Measurements from ENCODE around the gene TIGD3. TPM values are rescaled to one million over a fixed set of nuclear protein-coding genes. Genes with fewer than 3 reads are reported as not detected.

TIGD3 gene
- total and polyA plus RNA-seq, 2 donors (not counting 1 experiment from before 2014, with no cell fraction given): 0.17 TPM; not detected in 1

DNA sequence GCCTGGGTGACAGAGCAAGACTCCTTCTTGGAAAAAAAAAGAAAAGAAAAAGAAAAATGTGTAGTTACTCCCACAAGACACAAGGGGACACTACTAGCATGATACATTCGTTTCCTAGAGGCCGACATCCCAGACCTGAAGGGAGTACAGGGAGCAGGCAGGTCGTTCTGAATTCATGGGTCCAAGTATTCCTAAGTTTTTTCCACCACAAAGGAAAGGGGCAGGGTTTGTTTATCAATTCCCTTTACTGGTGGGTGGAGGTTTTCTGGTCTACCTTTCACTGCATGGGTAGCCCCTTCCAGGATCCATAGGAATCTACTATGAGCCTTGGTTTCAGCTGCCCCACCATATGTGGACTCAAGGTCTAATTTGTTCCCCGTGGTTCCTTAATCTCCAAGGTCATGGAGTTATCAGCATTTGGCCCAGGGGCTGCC lies 11.8 kb downstream of the TIGD3 start:
- Histone ChIP-seq H3K36me3 (ENCODE audit: control insufficient read depth, insufficient read depth, low read length) (no peaks in the 10 kb centered on the region), H3K9me3 (ENCODE audit: control insufficient read depth, insufficient read depth, low read depth, low read length) (no peaks in the 10 kb centered on the region), H3K9ac (ENCODE audit: insufficient read depth, low read length) (no peak overlapping the region), H3K27me3 (ENCODE audit: control insufficient read depth, insufficient read depth, low read length) (no peaks in the 10 kb centered on the region), H3K4me3 (replicated peaks in 1 of 4; ENCODE audit: control extremely low read depth in 1 of 4, insufficient read depth in 1 of 4, low read depth in 3 of 4, low read length in 4 of 4) (no peak overlapping the region), H4K20me1 (ENCODE audit: control insufficient read depth, extremely low read depth, insufficient read depth, low read length) (no peaks in the 10 kb centered on the region), H3K4me2 (ENCODE audit: extremely low read depth, insufficient read depth, low read length) (no peak overlapping the region), H3K4me1 (ENCODE audit: control insufficient read depth, extremely low read depth, insufficient read depth, low read length) (no peaks in the 10 kb centered on the region), H3K27ac (ENCODE audit: insufficient read depth, low read length) (no peak overlapping the region), H3K79me2 (ENCODE audit: control insufficient read depth, insufficient read depth, low read length) (no peaks in the 10 kb centered on the region), H2AFZ (ENCODE audit: low read length) (no peak overlapping the region)
- TF ChIP-seq, protein P1, sequence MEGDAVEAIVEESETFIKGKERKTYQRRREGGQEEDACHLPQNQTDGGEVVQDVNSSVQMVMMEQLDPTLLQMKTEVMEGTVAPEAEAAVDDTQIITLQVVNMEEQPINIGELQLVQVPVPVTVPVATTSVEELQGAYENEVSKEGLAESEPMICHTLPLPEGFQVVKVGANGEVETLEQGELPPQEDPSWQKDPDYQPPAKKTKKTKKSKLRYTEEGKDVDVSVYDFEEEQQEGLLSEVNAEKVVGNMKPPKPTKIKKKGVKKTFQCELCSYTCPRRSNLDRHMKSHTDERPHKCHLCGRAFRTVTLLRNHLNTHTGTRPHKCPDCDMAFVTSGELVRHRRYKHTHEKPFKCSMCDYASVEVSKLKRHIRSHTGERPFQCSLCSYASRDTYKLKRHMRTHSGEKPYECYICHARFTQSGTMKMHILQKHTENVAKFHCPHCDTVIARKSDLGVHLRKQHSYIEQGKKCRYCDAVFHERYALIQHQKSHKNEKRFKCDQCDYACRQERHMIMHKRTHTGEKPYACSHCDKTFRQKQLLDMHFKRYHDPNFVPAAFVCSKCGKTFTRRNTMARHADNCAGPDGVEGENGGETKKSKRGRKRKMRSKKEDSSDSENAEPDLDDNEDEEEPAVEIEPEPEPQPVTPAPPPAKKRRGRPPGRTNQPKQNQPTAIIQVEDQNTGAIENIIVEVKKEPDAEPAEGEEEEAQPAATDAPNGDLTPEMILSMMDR (conservative IDR thresholded peaks at IDR 0.05 in 1 of 2, IDR thresholded peaks at IDR 0.05 in 1 of 2; ENCODE audit: low read depth in 1 of 2, low read length in 2 of 2): peak; percentile 65 to 76
- no peak for TF ChIP-seq EZH2 (IDR thresholded peaks at IDR 0.05; ENCODE audit: low read length, missing control alignments)
- DNase-seq (ENCODE audit: low read depth in 2 of 2): peak; percentile 74 to 86

DNA sequence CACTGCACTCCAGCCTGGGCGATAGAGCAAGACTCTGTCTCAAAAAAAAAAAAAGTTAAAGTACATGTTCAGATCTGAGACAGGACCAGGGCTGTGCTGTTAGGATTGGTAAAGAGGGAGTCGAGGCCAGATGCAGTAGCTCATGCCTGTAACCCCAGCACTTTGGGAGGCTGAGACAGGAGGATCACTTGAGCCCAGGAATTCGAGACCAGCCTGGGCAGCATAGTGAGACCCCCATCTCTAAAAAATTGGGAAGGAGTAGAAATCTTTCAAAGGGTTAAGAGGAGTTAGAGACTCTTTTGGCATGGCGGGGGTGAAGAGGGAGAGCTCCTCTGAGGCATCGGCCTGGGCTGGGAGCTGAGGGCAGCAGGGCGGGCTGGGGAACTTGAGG lies 16.1 kb downstream of the TIGD3 start:
- no peaks in the 10 kb centered on the region for H3K36me3 ChIP-seq (ENCODE audit: control insufficient read depth, insufficient read depth, low read length)
- no peaks in the 10 kb centered on the region for H3K27me3 ChIP-seq (ENCODE audit: control insufficient read depth, insufficient read depth, low read length)
- no peak overlapping the region for H3K9ac ChIP-seq (ENCODE audit: insufficient read depth, low read length)
- no peak overlapping the region for H2AFZ ChIP-seq (ENCODE audit: low read length)
- H3K4me2 ChIP-seq (ENCODE audit: extremely low read depth, insufficient read depth, low read length): peak overlapping the region; percentile 8
- H3K9me3 ChIP-seq (ENCODE audit: control insufficient read depth, insufficient read depth, low read depth, low read length): no peaks in the 10 kb centered on the region
- no peak for DNase-seq (ENCODE audit: low read depth in 2 of 2)
- H4K20me1 ChIP-seq (ENCODE audit: control insufficient read depth, extremely low read depth, insufficient read depth, low read length): no peaks in the 10 kb centered on the region
- no peaks in the 10 kb centered on the region for H3K4me1 ChIP-seq (ENCODE audit: control insufficient read depth, extremely low read depth, insufficient read depth, low read length)
- TF ChIP-seq, protein P1 (conservative IDR thresholded peaks at IDR 0.05 in 1 of 2, IDR thresholded peaks at IDR 0.05 in 1 of 2; ENCODE audit: low read depth in 1 of 2, low read length in 2 of 2): no peak
- TF ChIP-seq EZH2 (IDR thresholded peaks at IDR 0.05; ENCODE audit: low read length, missing control alignments): no peak
- H3K27ac ChIP-seq (ENCODE audit: insufficient read depth, low read length): peak overlapping the region; percentile 37
- H3K4me3 ChIP-seq (replicated peaks in 1 of 4; ENCODE audit: control extremely low read depth in 1 of 4, insufficient read depth in 1 of 4, low read depth in 3 of 4, low read length in 4 of 4): no peak overlapping the region
- H3K79me2 ChIP-seq (ENCODE audit: control insufficient read depth, insufficient read depth, low read length): no peaks in the 10 kb centered on the region

DNA sequence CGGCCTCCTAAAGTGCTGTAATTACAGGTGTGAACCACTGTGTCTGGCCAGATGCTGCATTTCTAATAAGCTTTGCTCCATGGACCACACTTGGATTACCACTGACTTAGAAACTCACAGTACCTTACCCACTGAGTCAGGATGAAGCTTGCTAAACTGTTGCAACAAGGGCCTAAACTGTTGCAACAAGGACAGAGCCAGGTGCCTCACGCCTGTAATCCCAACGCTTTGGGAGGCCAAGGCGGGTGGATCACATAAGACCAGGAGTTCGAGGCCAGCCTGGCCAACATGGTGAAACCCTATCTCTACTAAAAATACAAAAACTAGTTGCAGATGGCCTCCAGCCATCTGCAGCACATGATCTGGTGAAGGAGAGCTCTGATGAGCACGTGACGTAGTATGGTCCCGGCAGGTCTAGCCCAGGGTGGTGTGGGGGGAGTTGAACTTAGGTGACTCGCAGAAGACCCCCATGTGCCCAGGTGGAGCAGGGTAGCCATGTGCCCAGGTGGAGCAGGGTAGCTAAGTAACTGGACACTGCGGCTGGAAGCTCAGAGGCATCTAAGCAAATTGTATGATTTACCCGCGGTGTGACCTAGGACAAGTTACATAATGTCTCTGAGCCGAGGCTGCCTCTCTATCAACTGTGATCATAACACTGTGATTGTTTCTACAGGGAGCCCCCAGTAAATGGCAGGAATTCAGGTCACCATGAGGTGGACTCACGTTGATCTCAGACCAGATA lies 19.5 kb downstream of the TIGD3 start:
- Histone ChIP-seq H3K4me1 (ENCODE audit: control insufficient read depth, extremely low read depth, insufficient read depth, low read length) (no peaks in the 10 kb centered on the region), H4K20me1 (ENCODE audit: control insufficient read depth, extremely low read depth, insufficient read depth, low read length) (no peaks in the 10 kb centered on the region)
- DNase-seq (ENCODE audit: low read depth in 2 of 2): no peak

More for the DNA sequence above, 19.5 kb downstream of the TIGD3 start:
- no peak overlapping the region for H3K9ac ChIP-seq (ENCODE audit: insufficient read depth, low read length)
- no peak for TF ChIP-seq EZH2 (IDR thresholded peaks at IDR 0.05; ENCODE audit: low read length, missing control alignments)
- TF ChIP-seq, protein P1 (conservative IDR thresholded peaks at IDR 0.05 in 1 of 2, IDR thresholded peaks at IDR 0.05 in 1 of 2; ENCODE audit: low read depth in 1 of 2, low read length in 2 of 2): no peak
- H3K27me3 ChIP-seq (ENCODE audit: control insufficient read depth, insufficient read depth, low read length): no peaks in the 10 kb centered on the region
- H3K27ac ChIP-seq (ENCODE audit: insufficient read depth, low read length): no peak overlapping the region
- no peaks in the 10 kb centered on the region for H3K36me3 ChIP-seq (ENCODE audit: control insufficient read depth, insufficient read depth, low read length)
- H3K4me3 ChIP-seq (replicated peaks in 1 of 4; ENCODE audit: control extremely low read depth in 1 of 4, insufficient read depth in 1 of 4, low read depth in 3 of 4, low read length in 4 of 4): no peak overlapping the region
- no peaks in the 10 kb centered on the region for H3K79me2 ChIP-seq (ENCODE audit: control insufficient read depth, insufficient read depth, low read length)
- H3K9me3 ChIP-seq (ENCODE audit: control insufficient read depth, insufficient read depth, low read depth, low read length): no peaks in the 10 kb centered on the region
- H2AFZ ChIP-seq (ENCODE audit: low read length): no peak overlapping the region
- H3K4me2 ChIP-seq (ENCODE audit: extremely low read depth, insufficient read depth, low read length): no peak overlapping the region
